SK-MEL-5 (cell line): Measurements from ENCODE around the gene USP49. TPM values are rescaled to one million over a fixed set of nuclear protein-coding genes. Genes with fewer than 3 reads are reported as not detected.

Experiments
- DNase-seq: peaks from one replicate; pipeline ENCODE4 v3.0.0-alpha.2; 2016; ENCODE audit warnings: low read depth, low spot score
- in situ Hi-C: cut with HindIII; loops from 2 replicates; pipeline ENCODE4 v1.10.0; 2016; ENCODE audit warnings: low sequenced_read_pairs, high pct_unique_total_duplicates, low pct_unique_long_range_greater_than_20kb
- total RNA-seq: library from RNA; depleted of rRNA; stranded (reverse); fragments of >200 nt; shearing (Covaris generic); gene quantifications from 2 replicates; pipeline ENCODE4 v1.2.3, GENCODE V29; 2014

Gene USP49
- total RNA-seq, 1 experiment from 2014 or later: 0.85 TPM

DNA sequence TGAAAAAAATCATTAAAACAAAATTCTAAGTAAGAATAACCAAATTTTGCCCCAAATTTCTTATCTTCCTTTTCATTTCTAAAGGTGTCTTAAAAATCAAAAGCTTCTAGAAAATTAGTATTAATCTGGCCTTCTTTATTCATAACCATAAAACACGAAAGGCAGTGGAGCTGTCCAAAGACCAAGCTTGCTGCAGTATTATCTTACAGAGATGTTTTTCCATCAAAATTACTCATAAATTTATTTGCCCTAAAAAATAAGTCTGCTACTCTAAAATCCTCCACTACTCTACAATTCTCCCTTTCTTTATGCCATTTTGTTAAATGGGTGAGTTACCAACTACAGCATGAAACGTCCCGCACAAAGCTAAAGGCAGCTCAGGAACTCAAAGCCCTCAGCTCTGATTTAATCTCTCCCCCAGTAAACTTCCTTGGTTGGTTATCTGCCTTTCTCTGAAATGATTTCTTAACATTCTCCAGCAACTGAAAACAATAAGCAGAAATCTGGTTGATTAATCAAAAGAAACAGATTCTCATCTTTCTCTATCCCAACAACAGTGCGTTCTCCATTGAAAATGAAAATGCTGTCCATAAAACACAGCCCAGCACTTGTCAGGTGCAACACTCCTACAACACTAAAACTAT, 2.1 kb downstream of the USP49 start:
- DNase-seq: no peak
- in situ Hi-C loops: no loop called here

- in situ Hi-C loops: no loop called here
- DNase-seq: no peak
Measured at GRCh38 chr6:41887331-41887751, 7.8 kb downstream of the USP49 start.

GRCh38 chr6:41885930-41886329, 9.2 kb downstream of the USP49 start:
- in situ Hi-C loops: no loop called here

GRCh38 chr6:41884957-41885356, 10.2 kb downstream of the USP49 start:
- no peak for DNase-seq
- in situ Hi-C loops: no loop called here

More at GRCh38 chr6:41885930-41886329, 9.2 kb downstream of the USP49 start:
- DNase-seq: no peak

- DNase-seq: no peak
- in situ Hi-C loops: no loop called here
Measured at GRCh38 chr6:41881506-41881905, 13.7 kb downstream of the USP49 start.

- DNase-seq: no peak
- in situ Hi-C loops: no loop called here
Measured at GRCh38 chr6:41878961-41879405, 16.2 kb downstream of the USP49 start.

- in situ Hi-C loops: no loop called here
Measured at GRCh38 chr6:41878246-41878645, 16.9 kb downstream of the USP49 start.

DNA sequence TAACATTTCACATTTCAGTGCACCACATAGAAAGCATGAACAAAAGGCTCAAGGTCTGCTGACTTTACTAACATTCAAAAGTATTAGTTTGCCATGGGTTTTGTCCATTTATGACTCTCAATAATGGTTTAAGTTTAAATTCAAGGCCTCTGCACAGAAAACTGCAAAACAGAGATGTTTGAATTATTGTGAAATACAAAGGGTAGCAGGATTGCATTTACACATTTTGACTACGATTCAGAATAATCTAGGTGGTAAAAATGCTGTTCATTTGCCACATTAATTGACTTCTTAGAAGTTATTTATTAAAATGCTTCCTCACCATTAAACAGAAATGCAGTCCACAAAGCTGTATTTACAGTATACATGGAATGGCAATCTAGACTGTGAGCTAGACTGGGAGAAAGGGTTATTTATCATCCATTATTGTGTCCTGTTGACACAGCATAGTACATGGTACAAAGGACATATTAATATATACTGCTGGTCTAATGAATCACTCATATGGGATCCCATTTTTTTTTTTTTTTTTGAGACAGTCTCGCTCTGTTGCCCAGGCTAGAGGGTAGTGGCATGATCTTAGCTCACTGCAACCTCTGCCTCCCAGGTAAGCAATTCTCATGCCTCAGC, 18.0 kb downstream of the USP49 start:
- in situ Hi-C loops: no loop called here
- no peak for DNase-seq

More at GRCh38 chr6:41878246-41878645, 16.9 kb downstream of the USP49 start:
- DNase-seq: no peak

DNA sequence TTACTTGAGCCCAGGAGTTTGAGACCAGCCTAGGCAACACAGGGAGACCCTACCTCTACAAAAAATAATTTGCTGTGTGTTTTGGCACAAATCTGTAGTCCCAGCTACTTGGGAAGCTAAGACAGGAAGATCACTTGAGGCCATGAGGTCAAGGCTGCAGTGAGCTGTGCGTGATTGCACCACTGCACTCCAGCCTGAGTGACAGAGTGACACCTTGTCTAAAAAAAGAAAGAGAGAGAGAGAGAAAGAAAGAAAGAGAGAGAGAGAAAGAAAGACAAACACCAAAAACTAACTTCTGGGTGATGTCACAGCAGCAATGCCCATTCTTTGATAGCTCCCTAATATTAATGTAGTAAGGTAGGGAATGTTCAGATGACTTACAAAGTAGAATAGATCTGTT, 20.4 kb downstream of the USP49 start:
- DNase-seq: no peak
- in situ Hi-C loops: no loop called here

DNA sequence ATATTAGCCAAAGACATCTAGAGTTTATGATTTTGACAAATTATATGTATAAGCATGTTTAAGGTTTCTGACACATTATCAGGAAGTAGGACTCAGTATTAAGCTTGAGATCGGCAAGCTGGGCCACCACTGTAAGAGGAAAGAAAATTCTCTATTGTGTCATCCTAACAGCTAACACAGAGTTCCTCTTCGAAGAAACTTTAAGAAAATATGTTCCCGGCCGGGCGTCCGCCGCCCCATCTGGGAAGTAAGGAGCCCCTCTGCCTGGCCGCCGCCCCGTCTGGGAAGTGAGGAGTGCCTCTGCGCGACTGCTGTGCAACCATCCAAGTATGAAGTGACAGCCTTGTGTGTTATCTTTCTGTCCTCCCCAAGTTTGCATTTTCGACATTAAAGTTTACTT, 23.0 kb downstream of the USP49 start:
- in situ Hi-C loops: no loop called here
- DNase-seq: no peak

DNA sequence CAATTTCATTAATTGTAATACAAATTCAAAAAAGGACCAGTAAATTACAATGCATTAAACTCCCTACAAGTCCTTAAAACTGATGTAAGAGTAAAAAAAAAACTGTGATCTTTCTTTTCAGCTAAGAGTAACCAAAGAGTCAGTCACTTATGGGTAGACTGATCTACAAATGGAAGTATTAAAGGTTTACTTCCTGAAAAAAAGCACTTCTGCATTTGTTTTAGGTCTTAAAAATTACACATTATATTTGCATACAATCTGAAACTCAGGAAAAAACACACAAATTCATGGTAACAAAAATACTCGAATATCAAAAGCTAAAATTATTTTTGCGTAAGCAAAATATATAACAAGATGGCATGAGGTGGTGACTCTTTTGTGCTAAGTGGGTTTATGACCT, 23.5 kb downstream of the USP49 start:
- in situ Hi-C loops: no loop called here
- DNase-seq: no peak

GRCh38 chr6:41859356-41859755, 35.8 kb downstream of the USP49 start:
- DNase-seq: no peak

GRCh38 chr6:41858703-41859102, 36.5 kb downstream of the USP49 start:
- DNase-seq: no peak
- in situ Hi-C loops: no loop called here

More at GRCh38 chr6:41859356-41859755, 35.8 kb downstream of the USP49 start:
- in situ Hi-C loops: no loop called here

DNA sequence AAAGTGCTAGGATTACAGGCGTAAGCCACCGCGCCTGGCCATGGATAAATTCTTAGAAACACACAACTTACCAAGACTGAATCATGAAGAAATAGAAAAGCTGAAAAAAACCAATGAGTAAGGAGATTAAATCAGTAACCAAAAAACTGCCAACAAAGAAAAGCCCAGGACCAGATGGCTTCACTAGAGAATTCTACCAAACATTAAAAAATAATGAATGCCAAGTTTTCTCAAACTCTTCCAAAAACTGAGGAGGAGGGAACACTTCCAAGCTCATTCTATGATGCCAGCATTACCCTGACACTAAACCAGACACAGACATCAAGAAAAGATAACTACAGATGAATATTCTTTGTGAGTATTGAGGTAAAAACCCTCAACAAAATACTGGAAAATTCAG, 44.3 kb downstream of the USP49 start:
- in situ Hi-C loops: no loop called here
- DNase-seq: no peak

GRCh38 chr6:41846666-41847237, 48.4 kb downstream of the USP49 start:
- DNase-seq: peak; percentile 90
- in situ Hi-C loops: no loop called here

GRCh38 chr6:41843178-41843577, 52.0 kb downstream of the USP49 start:
- in situ Hi-C loops: no loop called here
- no peak for DNase-seq

DNA sequence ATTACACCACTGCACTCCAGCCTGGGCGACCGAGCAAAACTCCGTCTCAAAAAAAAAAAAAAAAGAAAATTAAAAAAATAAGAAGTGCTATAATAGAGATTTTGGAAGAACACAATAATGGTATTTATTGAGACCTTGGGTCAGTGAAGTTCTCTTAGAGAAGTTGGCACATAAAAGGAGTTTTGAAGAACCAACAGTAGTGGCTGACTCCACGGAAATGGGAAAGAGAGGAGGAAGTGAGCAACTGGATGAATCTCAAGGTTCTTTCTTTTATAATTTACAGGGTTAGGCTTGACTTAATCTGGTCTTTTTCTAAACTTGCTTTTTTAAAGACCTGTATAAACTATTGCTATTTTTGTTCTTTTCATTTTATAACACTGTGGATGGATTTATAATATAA, 54.8 kb downstream of the USP49 start:
- in situ Hi-C loops: no loop called here
- no peak for DNase-seq

GRCh38 chr6:41836660-41837052, 58.5 kb downstream of the USP49 start:
- in situ Hi-C loops: no loop called here
- DNase-seq: no peak
